GM21381 (cell line): ENCODE data around the gene ALDH1L2.

Experiments
- ATAC-seq: cut with Tn5 transposase; IDR thresholded peaks from one replicate; pipeline ENCODE4 v1.9.1; 2021; ENCODE audit warnings: mild to moderate bottlenecking, moderate library complexity; ENCODE audit not compliant: unreplicated experiment

Gene ALDH1L2

DNA sequence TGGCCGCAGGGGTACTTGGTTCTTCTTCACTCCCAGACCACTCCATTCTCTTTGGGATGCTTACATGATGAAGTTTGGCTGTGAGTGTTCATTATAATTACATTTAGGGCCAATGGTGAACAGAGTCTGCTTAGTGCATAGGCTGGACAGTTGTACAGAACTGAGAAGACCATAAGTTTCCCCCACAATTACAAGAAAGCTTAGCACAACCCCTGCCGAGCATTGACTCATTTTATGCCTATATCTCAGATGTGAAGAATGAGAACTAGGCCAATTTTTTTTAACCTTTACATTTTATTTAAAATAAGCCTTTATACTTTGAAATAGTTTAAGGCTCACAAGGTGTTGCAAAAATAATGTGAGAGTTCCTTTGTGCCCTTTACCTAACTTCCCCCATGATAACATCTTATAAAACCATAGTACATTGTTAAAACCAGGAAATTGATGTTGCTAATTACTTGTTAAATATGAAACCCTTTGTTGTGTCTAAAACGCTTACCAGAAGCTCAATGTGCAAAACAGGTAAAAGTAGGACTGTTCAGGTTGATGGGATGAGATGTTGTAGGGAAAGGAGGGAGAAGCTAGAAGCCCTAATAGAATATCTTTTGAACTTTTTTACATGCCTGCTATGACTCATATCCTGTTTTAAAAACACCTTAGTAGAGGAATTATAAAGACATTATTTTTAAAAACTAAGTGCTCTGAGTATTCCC is 47.2 kb downstream of the ALDH1L2 start:
- no peak for ATAC-seq

DNA sequence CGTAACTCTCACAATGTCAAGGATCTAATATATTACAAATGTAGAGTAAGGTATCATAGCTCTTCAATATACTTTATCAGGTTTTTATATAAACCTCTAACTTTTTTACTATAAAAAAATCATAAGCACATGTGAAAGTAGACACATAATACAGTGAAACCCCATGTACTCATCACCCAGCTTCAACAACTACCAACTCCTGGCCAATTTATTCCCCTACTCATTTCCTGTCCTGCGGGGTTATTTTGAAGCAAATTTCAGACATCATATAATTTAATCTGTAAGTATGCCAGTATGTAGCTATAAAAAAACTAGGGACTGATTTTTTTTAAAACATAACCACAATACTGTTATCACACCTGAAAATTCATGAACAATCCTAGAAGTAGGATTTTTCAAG is 50.4 kb downstream of the ALDH1L2 start:
- ATAC-seq = no peak

DNA sequence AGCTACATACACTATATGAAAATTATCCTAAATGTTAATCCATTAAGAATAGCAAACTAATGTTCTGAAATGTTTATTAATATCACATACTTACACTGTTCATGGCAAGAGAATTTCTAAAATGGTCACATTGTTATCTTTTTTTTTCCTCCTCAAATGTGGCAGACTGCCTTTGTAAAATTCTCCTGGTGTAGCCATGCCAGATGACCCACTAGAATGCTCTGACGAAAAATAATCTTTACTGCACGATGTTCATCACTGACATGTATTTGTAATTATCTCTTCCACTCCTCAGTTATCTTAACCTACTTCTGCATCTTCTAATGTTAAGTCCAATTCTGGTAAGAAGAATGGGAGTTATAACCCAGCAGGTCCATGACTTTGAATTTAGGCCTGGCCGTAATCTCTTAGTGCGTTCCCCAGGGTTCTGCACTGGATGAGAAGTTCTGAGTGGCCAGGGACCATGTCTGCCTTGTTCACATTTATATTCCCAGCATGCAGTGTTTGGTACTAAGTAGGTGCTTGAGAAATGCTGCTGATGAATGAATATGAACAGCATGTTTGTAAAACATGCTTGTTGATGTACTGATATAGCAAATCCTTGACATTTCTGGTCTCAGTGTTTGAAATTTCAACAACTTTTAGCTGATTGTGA is 51.4 kb downstream of the ALDH1L2 start:
- ATAC-seq = no peak

DNA sequence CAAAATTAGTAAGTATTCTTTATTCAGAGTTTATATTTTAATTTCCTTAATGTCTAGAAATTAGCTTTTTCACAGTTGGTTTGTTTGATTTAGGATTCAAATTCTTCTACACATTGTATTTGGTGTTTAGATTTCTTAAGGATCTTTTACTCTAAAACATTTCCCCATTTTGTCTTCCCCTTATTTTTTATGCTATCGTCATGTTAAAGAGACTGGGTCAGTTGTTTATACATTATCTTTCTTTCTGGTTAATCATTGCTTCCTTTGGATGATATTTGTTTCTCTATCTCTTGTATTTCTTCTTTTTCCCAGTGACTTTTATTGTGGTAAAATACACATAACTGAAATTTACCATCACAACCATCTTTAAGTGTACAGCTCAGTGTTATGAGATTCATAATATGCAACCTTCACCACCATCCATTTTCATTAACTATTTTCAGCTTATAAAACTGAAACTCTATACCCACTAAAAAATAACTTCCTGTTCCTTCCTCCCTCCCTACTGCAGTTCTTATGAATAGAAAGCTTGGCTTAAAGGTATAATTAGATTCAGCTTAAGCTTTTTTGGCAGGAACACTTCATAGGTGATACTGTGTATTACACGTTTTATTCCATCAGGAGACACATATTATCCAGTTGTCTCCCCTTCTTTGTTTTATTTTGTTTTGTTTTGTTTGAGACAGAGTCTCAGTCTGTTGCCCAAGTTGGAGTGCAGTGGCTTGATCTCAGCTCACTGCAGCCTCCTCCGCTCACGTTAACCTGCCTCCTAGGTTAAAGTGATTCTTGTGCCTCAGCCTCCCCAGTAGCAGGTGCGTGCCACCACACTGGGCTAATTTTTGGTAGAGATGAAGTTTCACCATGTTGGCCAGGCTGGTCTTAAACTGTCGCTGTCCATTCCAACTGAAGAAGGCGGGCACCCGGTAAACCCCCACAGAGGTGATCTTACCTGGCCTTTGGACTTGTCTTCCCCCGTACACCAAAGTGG is 53.1 kb downstream of the ALDH1L2 start:
- peak; percentile 93 for ATAC-seq

DNA sequence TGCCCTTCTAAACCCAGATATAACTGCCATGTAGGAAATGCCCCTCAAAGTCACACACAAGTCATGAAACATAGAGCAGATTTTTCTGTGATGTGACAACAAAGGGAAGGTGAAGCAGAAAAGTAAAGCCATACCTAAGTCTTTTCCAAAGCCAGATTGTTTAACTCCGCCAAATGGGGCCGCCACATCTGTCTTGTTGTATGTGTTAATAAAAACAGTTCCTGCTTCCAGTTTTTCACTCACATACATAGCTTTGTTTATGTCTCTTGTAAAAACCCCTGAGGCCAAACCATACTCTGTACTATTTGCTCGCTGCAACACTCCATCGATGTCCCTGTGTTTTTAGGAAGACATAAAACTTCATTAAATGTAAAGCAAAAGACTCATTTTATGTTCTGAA is 57.8 kb downstream of the ALDH1L2 start:
- ATAC-seq = no peak

DNA sequence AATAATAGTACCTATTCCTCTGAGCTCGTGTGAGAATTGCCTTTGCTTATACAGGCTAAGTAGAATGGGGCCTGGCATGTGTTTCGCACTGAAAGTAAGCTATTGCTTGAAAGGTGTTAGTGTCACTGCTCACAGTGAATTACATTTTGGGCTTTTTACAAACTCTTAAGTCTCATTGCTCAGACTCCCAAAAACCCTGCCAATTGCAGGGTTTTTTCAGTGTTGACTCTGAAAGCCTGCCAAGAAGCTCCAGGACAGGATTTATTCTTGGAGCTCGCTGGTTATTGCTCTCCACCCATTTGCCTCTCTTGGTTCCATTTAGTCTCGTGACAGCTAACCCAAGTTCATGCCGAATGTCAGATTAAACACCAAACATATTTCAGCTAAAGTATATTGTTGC is 58.4 kb downstream of the ALDH1L2 start:
- ATAC-seq = no peak

DNA sequence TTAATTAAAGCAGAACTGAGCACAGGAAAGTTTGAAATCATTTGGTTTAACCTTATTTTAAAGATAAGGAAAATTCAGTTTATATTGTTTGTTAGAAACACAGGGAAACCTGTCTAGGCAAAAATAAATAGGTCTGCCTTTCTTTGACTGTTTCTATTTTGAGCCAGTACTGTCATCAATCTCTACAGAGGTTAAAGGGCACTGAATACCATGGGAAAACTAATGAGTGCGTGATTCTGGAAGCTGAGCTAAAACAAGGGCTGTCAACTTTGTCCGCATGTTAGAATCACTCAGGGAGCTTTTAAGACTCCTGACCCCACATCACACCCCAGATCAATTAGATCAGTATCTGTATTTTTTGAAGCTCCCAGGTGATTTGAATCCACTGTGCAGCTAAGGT is 59.3 kb downstream of the ALDH1L2 start:
- no peak for ATAC-seq

DNA sequence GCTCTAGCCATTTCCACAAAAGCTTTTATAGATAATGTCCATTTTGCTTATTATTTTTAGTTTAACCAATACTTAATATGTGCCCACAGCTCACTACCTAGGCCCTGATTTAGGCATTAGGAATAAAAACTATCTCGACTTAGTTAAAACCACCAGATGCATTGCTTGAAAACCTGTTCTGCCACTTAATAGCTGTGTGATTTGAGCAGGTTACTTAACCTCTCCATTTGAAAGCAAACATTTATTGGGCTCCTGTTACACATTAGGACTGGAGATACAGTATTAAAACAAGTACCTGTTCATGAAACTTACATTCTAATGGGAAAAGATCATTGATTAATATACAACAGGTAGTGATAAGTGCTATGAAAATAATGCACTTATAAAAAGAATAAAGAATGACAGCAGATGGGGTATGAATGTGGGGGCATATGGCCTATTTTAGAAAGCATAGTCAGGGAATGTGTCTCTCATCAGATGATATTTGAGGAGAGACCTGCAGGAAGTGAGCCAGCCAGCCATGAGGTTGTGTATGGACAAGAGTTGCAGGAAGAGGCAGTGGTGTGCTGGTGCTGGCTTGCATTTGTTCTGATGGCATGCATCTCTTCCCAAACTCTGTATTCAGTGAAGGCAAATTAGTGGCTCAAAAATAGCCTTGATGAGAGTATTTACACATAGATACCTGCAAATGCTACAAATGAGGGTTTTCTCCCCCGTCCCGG is 63.9 kb downstream of the ALDH1L2 start:
- no peak for ATAC-seq

DNA sequence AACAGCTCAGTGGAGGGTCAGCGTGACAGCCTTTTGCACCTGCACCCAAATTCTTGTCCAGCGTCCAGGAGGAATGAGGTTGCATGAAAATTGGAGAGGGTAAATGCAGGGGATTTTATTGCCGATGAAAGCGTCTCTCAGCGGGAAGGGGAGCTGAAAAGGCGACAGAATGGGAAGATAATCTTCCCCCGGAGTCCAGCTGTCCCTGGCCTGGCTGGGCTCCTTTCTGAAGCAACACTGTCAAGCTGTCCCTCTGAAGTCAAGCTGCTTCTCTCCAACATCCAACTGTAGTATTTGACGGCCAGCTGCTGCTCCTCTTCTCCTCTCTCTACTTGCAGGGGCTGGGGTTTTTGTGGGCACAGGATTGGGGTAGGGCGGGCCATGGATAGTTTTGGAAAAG is 65.5 kb downstream of the ALDH1L2 start:
- no peak for ATAC-seq

DNA sequence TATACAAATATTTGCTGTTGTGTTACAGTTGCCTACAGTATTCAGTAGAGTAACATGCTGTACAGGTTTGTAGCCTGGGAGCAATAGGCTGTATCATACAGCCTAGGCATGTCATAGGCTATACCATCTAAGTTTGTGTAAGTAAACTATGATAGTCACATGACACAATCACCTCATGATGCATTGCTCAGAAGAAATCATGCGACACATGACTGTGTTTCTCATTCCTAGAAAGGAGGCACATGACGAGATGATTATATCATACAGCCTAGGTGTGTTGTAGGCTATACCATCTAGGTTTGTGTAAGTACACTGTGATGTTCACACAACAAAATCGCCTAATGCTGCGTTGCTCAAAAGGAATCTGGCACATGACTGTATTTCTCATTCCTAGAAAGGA is 66.2 kb downstream of the ALDH1L2 start:
- ATAC-seq = no peak

DNA sequence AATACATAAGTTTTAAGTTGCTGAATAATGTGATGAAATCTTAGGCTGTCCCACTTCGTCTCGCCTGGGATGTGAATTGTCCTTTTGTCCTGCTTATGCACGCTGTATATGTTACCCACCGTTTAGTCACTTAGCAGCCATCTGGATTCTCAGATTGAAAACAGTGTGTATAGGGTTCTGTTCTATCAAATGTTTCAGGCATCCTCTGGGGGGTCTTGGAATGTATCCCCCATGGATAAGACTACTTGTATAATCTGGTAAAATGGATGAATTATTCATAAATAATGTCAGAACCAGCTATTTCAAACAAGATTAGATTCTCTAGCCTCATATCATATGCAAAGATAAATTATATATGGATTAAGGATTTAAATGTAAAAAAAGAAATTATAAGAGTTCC is 68.7 kb downstream of the ALDH1L2 start:
- ATAC-seq = no peak

DNA sequence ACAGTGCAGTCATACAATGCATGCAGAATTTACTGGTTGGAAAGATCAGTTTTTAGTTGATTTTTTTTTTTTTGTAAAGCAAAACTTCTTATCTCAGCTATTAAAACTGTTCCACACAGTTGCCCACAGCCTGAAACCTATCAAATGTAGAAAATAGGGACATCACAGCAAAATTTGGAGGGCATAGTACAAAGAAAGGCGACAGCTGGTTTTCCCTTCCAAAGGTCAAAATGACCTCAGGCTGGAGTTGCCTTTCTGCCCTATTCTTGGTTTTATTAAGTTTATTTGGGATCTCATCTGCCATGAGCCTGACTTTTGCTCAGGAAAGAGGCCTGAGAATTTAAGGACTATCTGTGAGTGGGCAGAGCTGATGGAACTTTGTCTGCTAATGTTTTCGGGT is 69.7 kb downstream of the ALDH1L2 start:
- no peak for ATAC-seq

DNA sequence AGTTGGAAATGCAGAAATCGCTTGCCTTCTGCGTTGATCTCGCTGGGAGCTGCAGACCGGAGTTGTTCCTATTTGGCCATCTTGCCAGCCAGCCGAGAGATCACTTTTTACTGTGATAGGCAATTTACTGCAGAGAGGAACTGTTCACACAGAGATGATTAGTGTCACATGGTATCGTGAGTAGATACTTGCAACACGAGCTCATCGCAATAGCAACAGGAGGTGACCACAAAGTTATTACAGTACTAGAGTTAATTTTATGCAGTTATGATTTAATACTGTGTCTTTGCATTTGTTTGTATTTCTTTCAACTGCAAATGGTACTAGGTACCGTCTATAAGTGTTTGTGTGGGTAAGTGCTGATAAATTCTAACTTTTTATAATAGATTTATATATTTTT is 70.4 kb downstream of the ALDH1L2 start:
- no peak for ATAC-seq

DNA sequence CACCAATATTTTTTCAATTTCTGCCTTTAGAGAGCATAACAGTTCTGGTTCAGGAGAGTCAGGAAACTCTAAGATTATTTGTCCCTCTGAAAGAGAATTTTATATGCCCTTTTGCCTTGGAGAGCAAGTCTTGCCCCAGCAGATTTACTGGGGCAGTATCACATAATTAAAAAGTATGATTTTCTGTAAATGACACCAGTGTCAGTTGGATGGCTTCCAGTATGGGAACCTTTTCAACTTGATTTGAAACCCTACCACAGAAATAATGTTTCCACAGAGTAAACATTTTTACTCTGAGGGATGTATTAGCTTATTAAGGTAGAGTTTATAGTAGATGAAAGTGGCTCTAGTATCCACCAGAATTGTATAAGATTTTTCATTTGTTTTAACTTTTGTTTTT is 82.8 kb downstream of the ALDH1L2 start:
- ATAC-seq = no peak

DNA sequence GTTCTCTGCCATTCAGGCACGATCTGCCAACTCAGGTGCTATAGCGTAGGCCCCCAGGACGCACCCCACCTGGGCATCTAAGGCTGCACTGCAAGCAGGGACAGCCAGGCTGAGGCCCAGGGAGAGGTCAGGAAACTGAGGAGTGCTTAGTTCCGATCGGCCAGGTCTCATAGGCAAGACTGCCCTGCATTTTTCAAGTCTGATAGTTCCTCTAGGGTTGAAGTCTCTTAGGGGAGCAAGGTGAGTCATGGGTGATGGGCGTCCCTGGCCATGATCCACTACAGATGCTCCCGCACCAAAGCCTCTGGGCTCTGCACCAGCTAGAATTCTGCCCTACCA is 84.9 kb downstream of the ALDH1L2 start:
- ATAC-seq = no peak

DNA sequence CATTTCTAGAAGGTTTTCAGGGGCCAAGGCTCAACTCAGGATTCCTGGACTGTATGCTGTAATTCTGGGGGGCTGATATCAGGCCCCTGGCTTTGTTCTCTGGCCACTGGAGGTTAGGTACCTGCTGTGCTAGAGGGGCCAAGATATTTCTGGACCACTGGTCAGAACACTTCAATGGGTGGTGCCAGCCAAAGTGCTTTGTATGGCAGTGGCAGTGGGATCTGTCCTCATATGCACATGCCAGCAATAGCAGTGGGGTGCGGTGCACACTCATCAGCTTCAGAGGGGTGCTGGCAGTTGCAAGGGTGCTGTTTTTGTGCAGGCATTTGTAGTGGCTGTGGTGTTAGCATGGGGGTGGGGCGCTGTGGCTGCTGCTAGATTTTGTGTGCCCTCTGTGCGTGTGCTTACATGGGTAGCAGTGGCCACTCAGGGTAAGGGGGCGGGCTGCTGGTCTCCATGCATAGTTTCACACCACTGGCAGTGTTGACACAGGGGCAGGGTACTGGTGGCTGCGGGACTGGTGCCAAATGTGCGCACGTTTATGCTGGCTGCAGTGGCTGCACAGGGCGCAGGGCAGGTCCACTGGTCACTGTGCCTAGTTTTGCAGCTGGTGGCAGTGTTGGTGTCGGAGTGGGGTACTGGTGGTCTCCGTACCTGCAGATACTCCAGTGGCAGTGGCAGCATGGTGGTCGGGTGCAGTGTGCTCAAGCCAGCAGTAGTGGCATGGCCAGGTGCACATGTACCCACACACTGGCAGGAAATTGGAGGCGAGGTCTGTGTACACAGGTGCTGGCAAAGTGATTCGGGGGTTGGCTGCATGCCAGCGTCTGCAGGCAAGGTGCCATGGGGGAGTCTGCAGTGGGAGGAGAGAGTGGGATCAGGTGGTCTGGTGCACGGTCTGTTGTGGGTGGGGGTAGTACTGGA is 85.6 kb downstream of the ALDH1L2 start:
- ATAC-seq = no peak

DNA sequence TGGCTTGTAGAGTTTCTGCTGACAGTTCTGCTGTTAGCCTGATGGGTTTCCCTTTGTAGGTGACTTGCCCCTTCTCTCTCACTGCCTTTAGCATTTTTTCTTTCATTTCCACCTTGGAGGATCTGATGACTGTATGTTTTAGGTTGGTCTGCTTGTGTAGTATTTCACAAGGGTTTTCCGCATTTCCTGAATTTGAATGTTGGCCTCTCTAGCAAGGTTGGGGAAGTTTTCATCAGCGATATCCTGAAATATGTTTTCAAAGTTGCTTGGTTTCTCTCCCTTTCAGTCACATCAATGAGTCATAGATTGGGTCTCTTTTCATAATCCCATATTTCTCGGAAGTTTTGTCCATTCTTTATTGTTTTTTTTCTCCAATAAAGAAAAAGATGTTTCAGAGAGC is 86.7 kb downstream of the ALDH1L2 start:
- no peak for ATAC-seq

DNA sequence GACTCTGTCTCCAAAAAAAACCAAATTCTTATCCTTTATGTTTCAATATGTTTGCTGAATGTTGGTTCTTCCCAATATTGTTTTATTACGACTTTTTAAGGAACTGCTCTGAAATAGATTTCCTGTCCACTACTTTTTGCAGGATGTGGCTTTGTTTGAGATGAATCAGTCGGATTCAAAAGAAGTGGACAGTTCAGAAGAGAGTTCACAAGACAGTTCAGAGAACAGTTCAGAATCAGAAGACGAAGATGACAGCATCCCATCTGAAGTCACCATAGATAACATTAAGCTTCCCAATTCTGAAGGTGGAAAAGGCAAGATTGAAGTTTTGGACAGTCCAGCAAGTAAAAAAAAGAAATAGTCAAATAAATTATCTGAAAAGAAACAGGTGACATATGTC is 89.9 kb downstream of the ALDH1L2 start:
- no peak for ATAC-seq

DNA sequence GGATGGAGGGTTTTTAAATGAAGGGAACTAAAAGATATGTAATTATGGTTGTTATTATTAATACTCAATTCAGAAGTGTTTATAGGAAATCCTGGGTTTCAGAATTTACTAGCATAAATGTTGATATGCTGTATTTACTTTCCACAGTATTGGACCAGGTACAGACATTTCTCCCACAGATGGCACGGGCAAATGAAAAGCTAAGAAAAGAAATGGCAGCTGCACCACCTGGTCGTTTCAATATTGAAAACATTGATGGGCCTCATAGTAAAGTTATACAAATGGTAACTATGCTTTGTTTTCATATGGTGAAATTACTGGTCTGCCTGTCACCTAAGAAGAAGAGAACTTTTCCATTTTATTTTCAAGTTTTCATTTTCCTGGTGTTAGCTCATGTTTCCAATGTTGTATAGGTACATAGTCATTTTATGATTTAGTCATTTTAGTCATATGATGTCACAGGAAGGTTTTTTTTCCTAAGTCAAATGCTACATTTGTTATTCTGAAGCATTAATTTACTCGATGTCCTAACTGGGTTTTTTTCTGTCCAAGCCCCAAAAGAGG is 92.6 kb downstream of the ALDH1L2 start:
- ATAC-seq = no peak

DNA sequence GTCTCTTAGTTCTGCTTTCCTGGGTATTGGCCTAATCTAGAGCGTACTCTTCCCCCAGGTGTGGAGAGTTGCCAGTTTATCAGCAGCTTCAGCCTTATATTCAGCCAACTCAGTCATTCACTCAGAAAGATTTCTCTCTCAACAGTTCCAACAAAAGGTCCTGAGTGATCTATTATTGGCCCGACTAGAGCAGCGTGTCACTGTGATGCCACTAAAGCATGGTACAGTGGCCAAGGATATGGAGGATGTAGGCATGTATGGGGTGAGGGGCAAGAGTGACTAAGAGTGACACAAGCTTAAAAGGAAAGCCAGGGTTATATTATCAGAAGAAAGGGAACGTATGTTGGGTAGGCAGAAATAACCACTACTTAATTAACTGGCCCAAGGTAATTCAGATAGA is 93.3 kb downstream of the ALDH1L2 start:
- ATAC-seq = no peak
